ENCODE results near the gene CCRL2.

- TF ChIP-seq EZH2phosphoT487 (IDR thresholded peaks at IDR 0.05; ENCODE audit: insufficient read depth, low read depth), result no peak
- no peak for TF ChIP-seq EZH2 (IDR thresholded peaks at IDR 0.05; ENCODE audit: insufficient read depth, poor library complexity, severe bottlenecking)
Observed at GRCh38 chr3:46416811-46417510, 9.9 kb downstream of the CCRL2 start.
